Measurements from ENCODE around the gene CALHM3. TPM values are rescaled to one million over a fixed set of nuclear protein-coding genes. Genes with fewer than 3 reads are reported as not detected.
A peak's percentile ranks its signal among the peaks of the same experiment; 100 is the strongest.

Gene CALHM3
- total and polyA plus RNA-seq, 2 experiments from 2014 or later = not detected

GRCh38 chr10:103492655-103493261 is 13.7 kb upstream of the CALHM3 start:
- DNase-seq (ENCODE audit: low spot score) = no peak
- WGBS (ENCODE audit: low lambda C conversion rate, missing lambda C conversion rate) = 85% methylated on average over 5 of the region's 5 CpGs
- Histone ChIP-seq H3K79me2 (no peaks in the 10 kb centered on the region), H3K4me3 (no peak overlapping the region), H2AFZ (no peak overlapping the region), H4K20me1 (ENCODE audit: insufficient read depth, poor library complexity, severe bottlenecking) (no peaks in the 10 kb centered on the region), H3K9me2 (replicated peaks; ENCODE audit: insufficient read depth) (no peaks in the 10 kb centered on the region), H3K4me1 (ENCODE audit: insufficient read depth) (peaks cover 21% of the 10 kb centered on the region), H3K36me3 (replicated peaks; ENCODE audit: insufficient read depth, low read depth) (no peaks in the 10 kb centered on the region), H3K27ac (peak overlapping the region; percentile 58), H3K4me2 (peak overlapping the region; percentile 99), H3K27me3 (peaks cover 30% of the 10 kb centered on the region), H3K9me3 (ENCODE audit: low read depth) (no peaks in the 10 kb centered on the region)
- no peak for TF ChIP-seq EZH2 (IDR thresholded peaks at IDR 0.05; ENCODE audit: borderline replicate concordance)
- no peak for TF ChIP-seq CTCF (IDR thresholded peaks at IDR 0.05; ENCODE audit: poor library complexity)
- TF ChIP-seq EZH2phosphoT487 (IDR thresholded peaks at IDR 0.05; ENCODE audit: low read depth, severe bottlenecking, unreplicated experiment) = no peak

GRCh38 chr10:103491729-103492364 is 12.8 kb upstream of the CALHM3 start:
- TF ChIP-seq CTCF (IDR thresholded peaks at IDR 0.05; ENCODE audit: poor library complexity) (no peak), EZH2 (IDR thresholded peaks at IDR 0.05; ENCODE audit: borderline replicate concordance) (no peak), EZH2phosphoT487 (IDR thresholded peaks at IDR 0.05; ENCODE audit: low read depth, severe bottlenecking, unreplicated experiment) (no peak)
- Histone ChIP-seq H3K79me2 (no peaks in the 10 kb centered on the region), H3K4me3 (no peak overlapping the region), H3K4me1 (ENCODE audit: insufficient read depth) (peaks cover 21% of the 10 kb centered on the region), H3K27ac (peak overlapping the region; percentile 73), H4K20me1 (ENCODE audit: insufficient read depth, poor library complexity, severe bottlenecking) (no peaks in the 10 kb centered on the region), H3K4me2 (peak overlapping the region; percentile 7), H3K36me3 (replicated peaks; ENCODE audit: insufficient read depth, low read depth) (no peaks in the 10 kb centered on the region), H2AFZ (no peak overlapping the region), H3K9me2 (replicated peaks; ENCODE audit: insufficient read depth) (no peaks in the 10 kb centered on the region), H3K9me3 (ENCODE audit: low read depth) (no peaks in the 10 kb centered on the region), H3K27me3 (peaks cover 26% of the 10 kb centered on the region)
- whole genome bisulfite sequencing (ENCODE audit: low lambda C conversion rate, missing lambda C conversion rate) = 21% methylated on average over 7 of the region's 7 CpGs
- peak; percentile 88 for DNase-seq (ENCODE audit: low spot score)

GRCh38 chr10:103490986-103491314 is 11.9 kb upstream of the CALHM3 start:
- no peaks in the 10 kb centered on the region for H3K36me3 ChIP-seq (replicated peaks; ENCODE audit: insufficient read depth, low read depth)
- WGBS (ENCODE audit: low lambda C conversion rate, missing lambda C conversion rate) = 100% methylated on average over 1 of the region's 1 CpG
- H4K20me1 ChIP-seq (ENCODE audit: insufficient read depth, poor library complexity, severe bottlenecking) = no peaks in the 10 kb centered on the region
- H3K4me1 ChIP-seq (ENCODE audit: insufficient read depth) = peaks cover 21% of the 10 kb centered on the region
- DNase-seq (ENCODE audit: low spot score) = no peak
- H3K9me3 ChIP-seq (ENCODE audit: low read depth) = no peaks in the 10 kb centered on the region
- H2AFZ ChIP-seq = no peak overlapping the region
- TF ChIP-seq CTCF (IDR thresholded peaks at IDR 0.05; ENCODE audit: poor library complexity) = no peak
- no peak for TF ChIP-seq EZH2phosphoT487 (IDR thresholded peaks at IDR 0.05; ENCODE audit: low read depth, severe bottlenecking, unreplicated experiment)
- no peak for TF ChIP-seq EZH2 (IDR thresholded peaks at IDR 0.05; ENCODE audit: borderline replicate concordance)
- H3K27me3 ChIP-seq = peaks cover 17% of the 10 kb centered on the region
- H3K79me2 ChIP-seq = no peaks in the 10 kb centered on the region
- no peak overlapping the region for H3K4me3 ChIP-seq
- H3K4me2 ChIP-seq = no peak overlapping the region
- no peaks in the 10 kb centered on the region for H3K9me2 ChIP-seq (replicated peaks; ENCODE audit: insufficient read depth)
- no peak overlapping the region for H3K27ac ChIP-seq

All from hepatocyte (in vitro differentiated cells).